NCI-H1694 (cell line): ENCODE measurements around the gene KCNS3.

Source experiments
- DNase-seq: peaks from one replicate; lab custom pipeline; 2025; lab: John Stamatoyannopoulos, UW

The KCNS3 gene

DNA sequence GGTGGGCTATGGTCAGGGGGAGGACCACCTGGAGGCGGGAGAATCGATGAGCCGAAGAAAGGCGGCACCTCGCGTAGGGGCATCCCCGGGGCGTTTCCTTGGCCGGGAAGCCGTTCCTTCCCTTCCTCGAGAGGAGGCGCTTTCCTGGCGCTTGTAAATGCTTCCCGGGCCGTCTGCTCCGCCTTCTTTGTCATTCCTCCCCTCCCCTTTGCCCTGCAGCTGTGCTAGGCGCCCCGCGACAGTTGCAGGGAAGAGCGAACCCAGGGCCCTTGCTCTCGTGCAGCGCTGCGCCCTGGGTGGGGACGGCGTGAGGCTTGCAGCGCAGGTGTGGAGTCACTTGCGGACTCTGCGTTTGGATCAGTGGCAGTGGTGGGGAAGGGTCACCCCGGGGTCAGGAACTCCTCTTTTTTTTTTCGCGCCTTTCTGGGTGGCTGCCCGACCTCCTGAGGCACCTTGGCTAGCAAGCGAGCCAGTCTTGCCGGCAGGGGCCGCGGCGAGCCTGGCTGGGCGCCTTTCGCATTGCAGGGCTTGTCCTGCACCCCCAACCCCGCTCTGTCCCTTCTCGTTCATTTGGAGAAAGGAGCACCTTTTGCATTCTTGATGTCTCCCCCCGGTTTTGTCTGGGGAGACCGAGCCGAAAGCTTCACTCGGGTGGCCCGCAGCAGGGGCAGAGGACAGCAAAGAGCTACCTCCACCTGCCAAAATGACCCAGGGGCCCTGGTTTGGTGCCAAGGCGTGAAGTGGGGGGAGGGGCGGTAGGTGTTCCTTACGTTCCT lies 858 bp downstream of the KCNS3 start:
- peak; percentile 97 for DNase-seq

DNA sequence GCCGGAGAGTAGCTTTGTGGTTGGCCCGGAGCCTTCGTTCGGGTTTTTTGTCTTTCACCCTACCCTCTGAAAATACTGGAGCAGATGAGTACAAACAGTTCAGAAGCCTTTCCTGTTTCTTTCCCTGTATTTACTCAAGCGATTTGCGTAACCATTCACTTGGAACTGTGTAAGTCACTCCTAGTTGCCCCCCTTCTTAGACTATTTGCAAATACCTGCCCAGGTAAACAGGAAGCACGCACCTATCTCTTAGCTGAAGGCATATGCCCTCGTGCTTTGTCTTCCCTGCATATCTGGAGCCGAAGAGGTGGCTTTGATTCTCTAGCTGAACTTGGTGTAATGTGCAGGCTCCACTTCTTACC lies 1.4 kb downstream of the KCNS3 start:
- no peak for DNase-seq

DNA sequence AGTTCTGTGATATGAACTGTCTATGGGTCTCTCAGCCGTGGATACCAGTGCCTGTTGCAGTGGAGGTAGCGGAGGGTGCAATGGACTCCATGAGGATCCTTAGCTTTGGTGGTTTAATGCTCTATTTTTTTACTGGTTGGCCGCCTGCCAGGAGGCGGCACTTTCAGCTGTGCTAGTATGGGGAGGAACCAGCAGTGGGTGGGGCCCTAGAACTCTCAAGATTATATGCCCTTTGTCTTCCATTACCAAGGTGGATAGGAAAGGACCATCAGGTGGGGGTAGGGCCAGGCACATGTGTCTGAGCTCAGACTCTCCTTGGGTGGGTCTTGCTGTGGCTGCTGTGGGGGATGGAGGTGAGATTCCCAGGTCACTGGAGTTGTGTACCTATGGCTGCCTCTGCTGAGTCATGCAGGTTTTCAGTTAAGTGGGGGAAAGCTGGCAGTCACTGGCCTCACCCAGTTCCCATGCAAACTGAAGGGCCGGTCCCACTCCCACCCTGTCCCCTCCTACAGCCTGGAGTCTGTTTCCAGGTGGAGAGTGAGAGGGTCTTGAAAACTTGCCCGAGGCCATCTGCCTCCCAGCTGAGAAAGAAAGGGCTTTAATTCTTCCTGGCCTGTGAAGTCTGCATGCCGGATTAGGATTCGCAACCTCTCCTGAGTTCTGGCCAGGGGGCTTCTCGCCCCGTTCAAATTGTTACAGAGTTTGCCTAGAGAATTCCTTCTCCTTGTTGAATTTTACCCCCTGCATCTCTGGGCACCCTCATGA lies 14.5 kb downstream of the KCNS3 start:
- no peak for DNase-seq

DNA sequence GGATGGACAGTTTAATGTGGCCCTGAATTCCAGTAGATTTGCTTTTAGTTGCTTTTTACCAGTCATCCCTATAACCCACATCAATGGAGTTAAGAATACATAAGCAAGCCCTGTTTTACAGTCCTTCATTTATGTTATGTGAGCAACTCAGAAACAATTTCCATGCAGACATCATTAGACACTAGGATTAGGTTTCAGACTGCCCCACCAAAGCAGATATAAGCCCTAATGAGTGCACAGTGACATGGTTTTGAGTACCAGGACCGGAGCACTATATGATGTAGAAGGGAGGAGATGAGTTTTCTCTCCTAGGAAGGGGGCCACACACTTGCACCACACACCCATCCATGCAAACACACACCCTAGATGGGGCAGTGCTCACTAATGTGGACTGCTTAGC lies 15.5 kb downstream of the KCNS3 start:
- DNase-seq: no peak

DNA sequence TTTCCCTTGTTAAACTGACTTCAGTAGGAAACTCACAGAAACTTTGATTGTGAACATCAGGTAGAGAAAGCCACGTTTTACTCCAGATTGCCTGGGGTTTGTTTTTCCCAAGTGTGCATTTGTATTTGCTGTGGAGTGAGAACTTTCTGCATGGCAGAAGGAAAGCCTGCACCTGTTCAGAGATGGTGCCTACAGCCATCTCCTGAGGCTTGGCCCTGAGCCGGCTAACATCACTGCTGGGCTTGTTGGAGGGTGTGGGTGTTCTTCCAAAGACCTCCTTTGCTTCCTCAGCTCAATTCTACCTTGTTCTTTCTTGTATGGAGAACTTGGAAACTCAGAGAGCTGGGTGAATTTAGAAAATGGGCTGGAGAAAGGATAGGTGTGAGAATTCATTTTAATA lies 16.1 kb downstream of the KCNS3 start:
- no peak for DNase-seq

DNA sequence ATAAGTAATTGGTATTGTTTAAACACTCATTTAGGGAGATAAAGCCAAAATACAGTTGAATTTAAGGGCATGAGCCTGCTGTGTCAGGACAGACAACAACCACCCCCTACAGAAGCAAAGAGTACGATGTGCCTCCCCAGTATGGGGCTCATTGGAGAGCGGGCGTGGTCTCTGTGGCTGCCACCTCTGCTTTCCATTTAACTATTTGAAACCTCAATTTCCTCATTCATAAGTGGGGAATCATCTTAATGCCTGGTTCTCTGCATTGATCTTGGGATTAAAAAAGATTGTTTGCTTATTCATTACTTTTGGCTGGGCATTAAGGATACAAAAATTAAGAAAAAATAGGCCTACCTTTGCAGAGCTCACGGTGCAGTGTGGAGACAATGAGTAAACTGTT lies 21.4 kb downstream of the KCNS3 start:
- DNase-seq: no peak

GRCh38 chr2:17901246-17901645 lies 22.8 kb downstream of the KCNS3 start:
- peak; percentile 73 for DNase-seq

GRCh38 chr2:17910980-17911379 lies 32.5 kb downstream of the KCNS3 start:
- DNase-seq: no peak

GRCh38 chr2:17911491-17912260 lies 33.2 kb downstream of the KCNS3 start:
- no peak for DNase-seq

DNA sequence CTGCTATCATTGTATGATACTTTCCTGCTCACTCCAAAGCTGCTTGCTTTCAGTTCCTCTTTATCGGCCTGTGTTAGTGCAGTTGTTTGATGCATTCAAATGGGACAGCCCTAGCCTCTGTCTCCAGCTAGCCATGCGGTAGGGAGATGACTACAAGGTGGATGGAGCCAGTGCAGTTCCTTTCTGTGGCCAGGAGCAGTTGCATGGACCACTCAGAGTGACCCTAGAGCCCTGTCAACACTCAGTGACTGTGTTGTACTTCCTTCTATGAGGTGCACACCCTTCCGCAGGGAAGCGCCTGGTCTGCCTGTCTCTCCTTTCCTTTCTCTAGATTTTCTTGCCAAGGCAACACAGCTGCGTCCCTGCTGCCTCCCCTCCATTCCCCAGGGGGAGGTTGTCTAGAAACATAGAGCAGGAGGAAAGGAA lies 33.8 kb downstream of the KCNS3 start:
- DNase-seq: no peak

- DNase-seq: no peak
Observed at GRCh38 chr2:17915099-17915498, 36.6 kb downstream of the KCNS3 start.

DNA sequence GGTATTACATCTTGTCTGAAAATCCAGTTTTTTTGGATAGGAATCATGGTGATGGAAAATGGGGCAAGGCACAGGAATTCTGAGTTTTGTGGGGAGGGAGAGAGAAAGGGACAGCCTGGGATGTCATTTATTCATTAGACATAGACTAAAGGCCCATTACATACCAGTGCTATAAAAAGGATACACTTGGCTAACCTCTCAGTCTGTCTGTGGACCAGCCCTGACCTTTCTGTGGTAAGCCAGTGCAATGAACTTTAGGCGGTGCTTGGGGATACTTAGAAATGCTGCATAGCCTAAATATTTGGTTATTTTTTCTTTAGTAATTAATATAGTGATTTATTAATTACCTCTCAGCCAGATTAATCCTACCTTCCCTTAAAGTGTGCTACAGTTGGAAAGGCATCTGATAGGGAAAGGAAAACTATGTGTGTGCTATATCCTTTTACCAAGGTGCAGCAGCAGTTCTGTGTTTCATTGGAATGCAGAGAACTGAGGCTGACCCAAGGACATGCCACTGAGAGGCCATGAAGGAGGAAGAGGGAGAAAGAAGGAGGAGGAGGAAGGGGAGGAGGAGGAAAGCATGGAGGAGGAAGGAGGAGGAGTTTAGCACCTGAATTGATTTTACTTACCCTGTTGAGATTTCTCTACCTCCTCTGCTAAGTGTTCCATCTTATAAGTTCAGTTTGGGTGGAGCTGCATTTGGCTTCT lies 37.5 kb downstream of the KCNS3 start:
- no peak for DNase-seq

- DNase-seq: no peak
Observed at GRCh38 chr2:17916584-17916983, 38.1 kb downstream of the KCNS3 start.

DNA sequence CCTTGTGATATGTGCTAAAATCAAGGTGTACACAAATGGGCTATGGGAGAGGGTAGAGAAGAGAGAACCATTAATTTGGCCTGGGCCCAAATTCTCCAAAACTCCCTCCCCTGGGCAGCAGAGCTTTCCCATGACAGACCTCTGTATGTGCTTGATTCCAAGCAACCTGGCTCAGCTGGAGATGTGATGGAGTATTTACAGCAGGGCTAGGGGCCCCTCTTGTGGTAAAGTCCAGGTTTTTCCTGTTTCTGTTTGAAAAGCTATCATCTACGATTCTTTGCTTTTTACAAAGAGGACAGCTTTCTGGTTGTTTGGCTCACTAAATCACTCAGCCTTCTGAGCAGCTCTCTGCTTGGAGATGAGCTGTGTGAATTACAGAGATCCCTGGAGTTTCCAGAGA lies 40.3 kb downstream of the KCNS3 start:
- DNase-seq: peak; percentile 72

DNA sequence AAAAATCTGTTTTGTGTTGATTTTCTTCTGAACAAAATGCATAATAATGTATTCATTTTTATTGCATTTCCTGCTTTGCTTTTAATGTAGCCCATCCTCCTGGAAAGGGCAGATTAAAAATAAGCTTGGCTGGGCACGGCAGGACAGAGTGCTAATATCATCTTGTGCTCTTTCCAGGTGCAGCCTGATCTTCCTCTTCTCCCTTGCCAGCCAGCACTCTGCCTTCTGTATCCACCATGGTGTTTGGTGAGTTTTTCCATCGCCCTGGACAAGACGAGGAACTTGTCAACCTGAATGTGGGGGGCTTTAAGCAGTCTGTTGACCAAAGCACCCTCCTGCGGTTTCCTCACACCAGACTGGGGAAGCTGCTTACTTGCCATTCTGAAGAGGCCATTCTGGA lies 52.3 kb downstream of the KCNS3 start:
- DNase-seq: no peak

DNA sequence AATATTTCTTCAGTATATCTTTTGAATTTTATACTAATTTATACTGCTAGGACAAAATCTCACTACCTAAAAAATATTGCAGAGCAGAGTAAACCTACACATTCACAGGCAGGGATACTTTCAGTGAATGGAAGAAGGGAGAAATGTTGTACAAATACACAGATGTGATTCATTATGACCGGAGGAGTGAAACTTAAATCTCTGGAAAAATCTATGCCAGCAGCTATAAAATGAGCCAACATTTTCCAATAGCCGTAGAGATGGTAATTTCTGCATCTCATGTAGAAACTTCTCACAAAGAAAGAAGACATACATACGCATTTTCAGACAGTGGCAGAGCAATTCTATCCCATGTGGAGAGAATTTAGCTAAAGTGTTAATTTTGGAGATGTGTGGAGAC lies 54.8 kb downstream of the KCNS3 start:
- no peak for DNase-seq

- no peak for DNase-seq
Observed at GRCh38 chr2:17934721-17935120, 56.3 kb downstream of the KCNS3 start.

- no peak for DNase-seq
Observed at GRCh38 chr2:17935242-17935885, 56.9 kb downstream of the KCNS3 start.

DNA sequence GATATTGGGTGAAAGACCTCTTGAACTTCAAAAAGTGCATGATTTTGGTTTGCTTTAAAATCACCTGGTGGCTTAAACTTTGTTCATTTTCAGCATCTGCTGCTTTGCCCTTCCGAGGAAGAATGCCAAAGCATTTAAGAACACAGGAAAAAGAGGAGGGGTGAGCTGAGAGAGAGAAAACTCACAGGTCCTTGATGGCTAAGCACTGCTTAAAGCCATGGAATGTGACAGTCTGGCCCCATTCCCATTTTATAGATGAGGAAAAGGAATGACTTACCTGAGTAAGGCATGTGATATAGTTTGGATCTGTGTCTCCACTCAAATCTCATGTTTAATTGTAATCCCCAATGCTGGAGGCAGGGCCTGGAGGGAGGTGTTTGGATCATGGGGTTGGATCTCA lies 58.1 kb downstream of the KCNS3 start:
- DNase-seq: no peak

GRCh38 chr2:17940091-17940630 lies 61.7 kb downstream of the KCNS3 start:
- no peak for DNase-seq

DNA sequence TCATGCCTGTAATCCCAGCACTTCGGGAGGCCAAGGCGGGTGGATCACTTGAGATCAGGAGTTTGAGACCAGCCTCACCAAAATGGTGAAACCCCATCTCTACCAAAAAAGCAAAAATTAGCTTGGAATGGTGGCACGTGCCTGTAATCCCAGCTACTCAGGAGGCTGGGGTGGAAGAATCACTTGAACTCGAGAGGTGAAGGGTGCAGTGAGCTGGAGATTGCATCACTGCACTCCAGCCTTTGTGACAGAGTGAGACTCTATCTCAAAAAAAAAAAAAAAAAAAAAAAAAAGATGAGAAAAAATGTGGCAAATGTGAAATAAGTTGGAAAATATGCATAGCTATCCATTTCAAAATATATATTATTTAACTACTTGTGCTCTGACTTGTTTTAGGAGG lies 65.0 kb downstream of the KCNS3 start:
- no peak for DNase-seq
